ENCODE results near the gene CARHSP1.
"Not testable (repeated sequence)": the region's sequence is repeated elsewhere in the genome, so short reads cannot be mapped to it uniquely, and the experiment has no call there.

The CARHSP1 gene

DNA sequence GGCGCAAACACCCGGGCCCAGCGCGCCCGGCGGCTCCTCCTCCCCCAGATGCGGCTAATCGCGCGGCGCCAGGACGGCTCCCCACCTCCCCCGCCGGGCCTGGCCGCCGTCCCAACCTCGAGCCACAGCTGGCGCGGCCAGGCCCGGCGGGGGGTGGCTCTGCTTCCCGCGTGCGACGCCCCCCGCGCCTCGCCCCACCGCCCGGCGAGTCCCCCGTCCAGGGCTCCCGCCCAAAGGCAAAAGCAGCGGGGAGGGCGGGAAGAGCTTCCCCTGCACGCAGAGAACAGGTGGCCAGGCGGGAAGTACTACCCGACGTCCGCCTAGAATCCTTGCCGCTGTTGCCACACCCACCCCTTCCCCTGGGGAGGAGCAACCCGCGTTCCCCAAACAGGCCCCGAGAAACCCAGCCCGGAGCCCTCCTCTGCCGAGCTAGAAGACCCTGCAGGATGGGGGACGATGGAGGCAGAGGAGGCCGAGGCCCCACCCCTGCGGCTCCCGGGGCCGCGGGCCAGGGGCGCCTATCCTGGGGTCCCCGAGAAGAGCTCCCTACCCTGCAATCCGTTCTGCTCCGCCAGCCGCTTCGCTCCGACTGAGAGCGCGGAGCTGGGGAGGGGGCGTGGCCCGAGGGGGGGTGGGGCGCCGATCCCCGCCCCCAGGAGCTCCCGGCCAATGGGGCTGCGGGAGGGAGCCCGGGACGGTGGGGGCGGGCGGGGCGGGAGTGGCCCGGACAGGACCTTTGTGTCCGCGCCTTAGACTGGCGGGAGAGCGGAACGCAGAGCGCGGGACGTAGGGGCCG is at the start of gene CARHSP1:
TSS of gene CARHSP1 (minus strand) at position 591 of the 796 bp plus-strand sequence. CDS start 9,678 bp downstream, outside the sequence.
- DNase-seq, result peak; percentile 59

DNA sequence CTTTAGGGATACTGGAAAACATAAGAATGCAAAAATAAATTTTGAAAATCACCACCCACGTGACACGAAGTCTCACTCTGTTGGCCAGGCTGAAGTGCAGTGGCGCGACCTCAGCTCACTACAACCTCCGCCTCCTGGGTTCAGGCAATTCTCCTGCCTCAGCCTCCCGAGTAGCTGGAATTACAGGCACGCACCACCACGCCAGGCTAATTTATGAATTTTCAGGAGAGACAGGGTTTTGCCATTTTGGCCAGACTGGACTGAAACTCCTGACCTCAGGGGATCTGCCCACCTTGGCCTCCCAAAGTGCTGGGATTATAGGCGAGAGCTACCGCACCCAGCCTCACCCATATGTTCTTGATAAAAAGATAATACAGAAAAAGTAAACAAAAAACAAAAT is 48.5 kb upstream of the CARHSP1 start:
- DNase-seq, result not testable (repeated sequence)

DNA sequence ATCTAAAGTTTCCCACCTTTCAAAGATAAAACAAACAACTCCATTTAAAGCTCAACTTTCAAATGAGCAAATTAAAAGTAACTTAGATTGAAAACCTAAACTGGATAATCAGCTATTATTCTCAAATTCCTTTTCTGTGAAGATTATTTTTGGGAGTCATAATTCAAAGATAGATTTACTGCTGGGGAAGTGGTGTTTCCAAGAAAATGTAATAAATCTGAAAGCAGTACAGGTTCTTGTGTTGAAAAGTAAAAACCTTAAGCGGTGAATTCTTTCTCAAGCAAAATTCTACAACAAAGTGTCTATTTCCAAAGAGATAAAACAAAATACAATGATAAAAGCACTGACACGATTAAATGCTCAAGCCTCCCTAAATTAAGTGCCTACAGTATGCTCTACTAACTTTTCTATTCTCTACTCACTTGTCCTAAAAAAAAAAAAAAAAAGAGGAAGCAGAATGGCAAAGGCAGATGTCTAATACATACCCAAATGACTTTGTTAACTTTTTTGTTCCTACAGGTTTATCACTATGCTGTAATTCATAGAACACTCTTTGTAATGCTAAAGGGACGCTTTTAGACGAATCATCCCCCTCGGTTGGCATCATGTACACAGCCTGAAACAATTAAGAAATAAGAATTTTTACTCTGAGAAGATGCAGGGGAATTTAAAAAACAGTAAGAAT is 47.9 kb upstream of the CARHSP1 start:
- no peak for DNase-seq

DNA sequence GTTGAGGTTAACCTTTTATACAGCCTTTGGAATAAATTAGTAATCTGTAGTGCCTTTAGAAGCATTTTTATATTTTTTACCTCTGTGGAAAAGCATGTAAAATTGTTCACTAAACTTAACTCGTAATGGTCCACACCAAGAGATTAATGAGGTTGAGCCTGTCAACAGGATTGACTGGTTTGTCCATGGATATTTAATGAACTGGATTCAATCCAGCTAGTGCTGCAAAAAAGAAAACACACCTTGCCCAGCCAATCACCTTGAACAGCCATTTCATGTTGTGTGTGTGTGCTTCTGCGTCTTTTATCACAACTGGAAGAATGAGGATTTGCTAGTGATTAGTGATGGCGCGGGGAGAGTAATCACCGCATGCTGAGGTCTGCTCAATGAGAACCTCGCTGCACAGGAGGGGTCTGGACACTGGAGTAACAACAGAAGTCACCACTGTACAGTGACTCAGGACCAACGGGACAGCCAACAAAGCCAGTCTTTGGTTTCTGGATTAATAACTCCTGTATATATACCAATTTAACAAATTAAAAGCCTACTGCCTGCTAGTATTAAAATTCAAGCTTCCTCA is 47.0 kb upstream of the CARHSP1 start:
- no peak for DNase-seq

DNA sequence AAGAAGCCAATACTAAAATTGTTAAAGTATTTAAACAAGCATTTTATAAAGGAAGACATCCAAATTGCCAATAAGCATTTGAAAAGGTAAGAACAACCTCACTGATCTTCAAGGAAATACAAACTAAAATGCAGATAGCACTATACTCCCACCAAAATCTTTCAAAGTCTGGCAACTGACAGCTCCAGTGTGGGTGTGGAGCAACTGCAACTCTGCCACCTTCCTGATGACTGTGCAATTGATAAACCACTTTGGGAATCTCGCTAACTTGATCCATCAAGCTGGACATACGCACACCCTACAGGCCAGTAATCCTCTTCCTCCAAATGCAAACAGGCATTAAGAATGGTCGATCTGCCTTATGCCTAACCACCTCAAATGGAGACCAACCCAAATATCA is 45.3 kb upstream of the CARHSP1 start:
- DNase-seq, result no peak

DNA sequence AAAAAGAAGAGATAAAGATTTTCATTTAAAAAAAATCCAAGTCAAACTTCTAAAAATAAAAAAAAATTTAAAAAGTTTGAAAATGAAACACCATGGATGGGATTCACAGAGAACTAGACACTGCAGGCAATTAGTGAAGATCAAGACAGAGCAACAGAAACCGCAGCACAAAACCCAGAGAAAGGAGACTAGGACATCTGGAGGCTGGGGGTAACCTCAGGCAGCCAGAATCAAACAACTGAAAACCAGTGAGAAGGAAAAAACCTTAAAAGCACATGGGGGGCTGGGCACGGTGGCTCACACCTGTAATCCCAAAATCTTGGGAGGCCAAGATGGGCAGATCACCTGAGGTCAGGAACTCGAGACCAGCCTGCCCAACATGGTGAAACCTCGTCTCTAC is 44.0 kb upstream of the CARHSP1 start:
- DNase-seq, result no peak

DNA sequence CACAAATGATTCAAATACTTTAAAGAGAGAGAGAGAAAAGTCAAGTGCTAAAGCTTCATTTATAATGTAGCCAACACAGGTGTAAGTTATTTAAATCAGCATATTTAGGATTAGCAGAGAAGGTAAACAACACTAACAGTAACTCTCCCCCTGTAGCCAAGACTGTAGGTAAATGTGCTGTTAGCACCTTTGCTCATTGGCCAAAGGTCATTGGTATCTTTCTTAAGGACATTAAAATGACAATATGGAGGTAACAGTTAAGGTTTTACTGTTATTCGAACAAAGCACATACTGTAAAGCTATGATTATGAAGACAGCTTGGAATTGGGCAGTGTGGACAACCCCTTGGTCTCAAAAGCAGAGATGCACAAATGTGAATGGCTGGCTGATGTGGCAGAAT is 42.0 kb upstream of the CARHSP1 start:
- DNase-seq, result no peak

DNA sequence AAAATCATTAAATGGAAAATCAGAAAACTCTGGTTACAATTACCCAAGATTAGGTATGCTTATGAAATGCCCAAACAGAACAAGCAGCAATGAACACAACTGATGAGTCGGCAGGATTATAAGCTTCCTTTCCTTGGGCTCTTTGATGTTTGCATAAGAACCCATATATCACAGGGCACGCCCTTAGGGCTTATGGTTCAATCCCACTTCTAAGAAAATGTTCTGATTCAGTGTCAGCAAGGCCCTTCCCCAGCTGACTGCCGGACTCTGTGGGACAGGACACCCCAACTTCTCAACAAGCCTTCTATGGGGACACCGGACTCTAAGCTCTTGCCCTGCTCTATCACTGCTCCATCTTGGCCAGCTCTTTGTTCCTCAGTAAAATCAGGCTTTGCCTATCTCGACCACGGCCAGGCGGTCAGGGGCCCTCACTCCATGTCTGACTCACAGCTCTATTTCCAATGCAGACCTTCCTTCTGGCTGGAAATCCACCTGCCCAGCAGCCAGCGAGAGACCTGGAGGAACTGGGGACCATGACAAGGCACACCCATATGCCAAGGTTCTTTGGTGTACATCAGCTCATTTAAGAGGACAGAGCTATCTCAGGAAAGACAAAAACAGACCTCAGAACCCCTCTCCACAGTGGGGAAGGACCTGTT is 40.1 kb upstream of the CARHSP1 start:
- DNase-seq, result no peak

DNA sequence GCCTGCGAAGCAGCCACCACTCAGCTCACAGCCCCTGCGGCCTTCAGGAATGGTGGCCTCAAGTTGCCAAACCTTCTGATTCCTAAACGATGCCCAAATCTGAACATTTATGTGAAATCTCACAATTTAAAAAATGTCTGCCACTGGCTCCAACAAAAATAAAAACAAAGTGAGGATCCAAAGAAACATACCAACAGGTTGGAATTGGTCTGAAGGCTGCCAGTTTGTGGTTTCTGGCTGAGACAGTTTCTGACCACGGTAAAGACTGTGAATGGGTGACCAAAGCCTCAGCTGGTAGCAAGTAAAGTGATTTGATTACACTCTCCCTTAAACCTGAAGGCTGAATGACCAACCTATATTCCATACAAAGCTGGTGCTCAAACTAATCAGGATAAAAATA is 38.3 kb upstream of the CARHSP1 start:
- DNase-seq, result no peak

DNA sequence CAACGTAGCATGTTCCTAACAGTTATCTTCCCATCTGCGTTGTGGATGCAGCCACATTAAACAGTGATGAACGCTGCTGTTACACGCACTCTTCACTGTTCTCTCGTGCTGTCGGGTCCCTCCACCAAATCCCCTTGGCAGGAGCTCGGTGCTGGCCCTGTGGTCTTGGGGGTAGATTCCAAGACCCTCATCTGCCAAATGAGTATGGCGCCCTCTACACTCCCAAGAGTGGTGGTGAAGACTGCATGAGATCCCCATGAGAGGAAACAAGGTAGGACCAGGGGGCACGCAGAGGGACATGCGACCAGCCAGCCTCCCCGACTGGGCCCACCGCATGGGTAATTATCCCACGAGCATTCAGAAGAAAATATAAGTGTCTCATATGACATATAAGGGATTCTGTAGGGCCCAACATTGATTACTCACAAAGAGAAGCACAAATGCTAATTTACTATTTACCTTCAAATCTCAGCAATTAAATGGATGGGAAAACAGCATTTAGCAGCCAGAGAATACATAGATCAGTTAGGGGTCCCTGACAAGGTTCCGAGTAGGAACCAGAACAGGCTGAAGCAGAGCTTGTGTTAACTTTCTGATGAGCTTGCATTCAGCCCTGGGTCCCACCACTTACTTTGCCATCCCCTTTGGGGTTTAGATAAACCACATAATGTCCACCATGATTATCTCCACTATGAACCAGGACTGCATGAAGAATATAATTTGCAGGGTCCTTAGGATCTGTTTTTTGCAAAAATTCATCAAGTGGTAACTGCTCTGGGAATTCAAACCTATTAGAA is 37.2 kb upstream of the CARHSP1 start:
- no peak for DNase-seq

DNA sequence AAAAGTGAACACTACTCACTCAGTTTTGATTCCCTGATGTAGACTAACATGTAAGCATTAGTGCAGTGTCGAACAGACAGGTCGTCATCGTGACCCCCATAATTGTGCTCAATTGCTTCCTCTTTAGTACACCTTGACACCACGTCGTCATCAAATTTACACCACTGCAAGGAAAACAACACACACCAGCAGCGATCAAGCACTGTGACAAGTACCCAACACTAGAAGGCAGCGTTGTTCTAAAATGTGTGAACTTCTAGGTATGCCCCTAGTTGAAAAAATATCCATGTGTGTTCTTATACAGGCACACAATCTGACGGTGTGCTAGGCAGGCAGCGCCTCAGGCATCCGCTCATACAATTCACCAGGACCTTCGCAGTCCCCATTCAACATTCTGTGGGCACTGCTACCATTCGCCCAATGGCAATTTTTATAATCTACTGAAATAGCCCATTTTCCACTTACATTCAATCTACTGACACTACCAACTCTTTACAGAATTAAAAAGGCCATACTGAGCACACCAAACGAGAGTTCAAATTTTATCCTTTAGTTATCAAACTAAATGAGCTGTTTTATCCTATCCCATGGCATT is 36.5 kb upstream of the CARHSP1 start:
- DNase-seq, result no peak

DNA sequence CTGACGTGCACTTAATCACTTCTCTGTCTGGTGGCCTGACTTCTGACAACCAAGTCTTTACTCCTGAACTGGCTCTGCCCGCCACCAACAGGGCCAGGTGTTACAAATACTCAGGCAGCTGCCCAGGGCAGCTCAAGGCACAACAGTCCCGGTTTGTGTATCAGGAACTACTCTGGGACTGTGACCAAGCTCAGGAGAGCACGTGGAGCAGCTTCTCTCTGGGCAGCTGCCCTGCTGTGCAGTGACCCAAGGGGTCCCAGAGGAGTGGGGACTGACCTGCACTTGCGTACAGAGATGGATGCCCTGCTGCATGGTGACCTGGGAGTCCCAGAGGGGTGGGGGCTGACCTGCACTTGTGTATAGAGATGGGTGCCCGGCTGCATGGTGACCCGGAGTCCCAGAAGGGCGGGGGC is 35.2 kb upstream of the CARHSP1 start:
- no peak for DNase-seq

DNA sequence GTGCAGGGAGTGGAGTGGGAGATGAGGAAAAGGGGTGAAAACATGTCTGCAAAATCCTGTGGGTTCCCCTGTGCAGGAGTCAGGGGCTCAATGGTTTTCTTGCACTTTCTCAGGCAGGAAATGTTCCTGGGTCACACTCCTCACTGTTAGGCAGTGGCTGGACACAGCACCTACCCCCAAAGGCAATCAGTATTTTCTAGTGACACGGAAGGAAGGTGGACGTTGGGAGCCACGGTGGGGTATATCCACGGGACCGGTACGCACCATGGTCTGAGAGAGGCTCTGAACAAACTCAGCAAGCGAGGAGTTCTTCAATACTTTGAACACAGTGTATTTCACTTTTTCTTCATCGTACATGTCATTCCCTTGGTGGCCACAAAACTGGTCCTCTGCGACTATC is 34.2 kb upstream of the CARHSP1 start:
- no peak for DNase-seq

DNA sequence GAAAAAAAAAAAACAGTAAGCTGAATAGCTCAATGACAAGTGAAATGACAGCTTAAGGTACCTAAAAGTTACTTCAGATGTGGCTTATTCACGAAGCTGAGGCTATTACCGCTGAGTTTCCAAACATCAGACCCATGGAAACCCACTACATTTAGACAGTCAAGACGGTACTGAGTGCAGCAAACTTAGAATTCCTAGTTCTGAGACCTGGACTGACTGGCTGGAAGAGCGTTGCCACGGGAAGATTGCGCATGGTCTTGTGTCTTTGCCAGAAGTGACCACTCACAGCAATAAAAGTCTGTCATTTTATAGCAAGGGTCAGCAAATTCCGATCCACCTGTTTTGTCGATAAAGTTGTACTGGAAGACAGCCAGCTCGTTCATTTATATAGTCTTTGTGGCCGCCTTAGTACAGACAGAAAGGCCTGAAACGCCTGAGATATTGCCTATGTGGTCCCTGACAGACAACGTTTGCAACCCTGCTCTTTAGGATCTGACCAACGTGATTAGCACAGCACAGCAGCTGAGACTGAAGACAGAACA is 32.6 kb upstream of the CARHSP1 start:
- no peak for DNase-seq

DNA sequence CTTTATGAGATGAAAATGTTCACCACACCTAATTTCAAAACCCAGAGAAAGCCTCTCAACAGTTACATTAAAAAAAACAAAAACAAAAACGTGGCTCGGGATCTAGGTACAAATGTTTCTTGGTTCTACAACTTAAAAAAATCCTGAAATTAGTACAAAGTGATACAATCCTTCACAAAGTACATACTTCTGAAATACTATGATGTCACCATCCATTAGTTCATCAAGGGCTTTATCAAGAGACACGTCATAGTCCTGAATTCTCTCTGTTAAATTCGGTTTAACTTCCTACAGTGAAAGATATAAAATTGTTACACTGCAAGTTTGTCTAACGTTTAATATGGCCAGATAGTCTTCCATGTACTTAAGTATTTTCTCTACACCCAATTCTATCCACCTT is 31.5 kb upstream of the CARHSP1 start:
- no peak for DNase-seq

DNA sequence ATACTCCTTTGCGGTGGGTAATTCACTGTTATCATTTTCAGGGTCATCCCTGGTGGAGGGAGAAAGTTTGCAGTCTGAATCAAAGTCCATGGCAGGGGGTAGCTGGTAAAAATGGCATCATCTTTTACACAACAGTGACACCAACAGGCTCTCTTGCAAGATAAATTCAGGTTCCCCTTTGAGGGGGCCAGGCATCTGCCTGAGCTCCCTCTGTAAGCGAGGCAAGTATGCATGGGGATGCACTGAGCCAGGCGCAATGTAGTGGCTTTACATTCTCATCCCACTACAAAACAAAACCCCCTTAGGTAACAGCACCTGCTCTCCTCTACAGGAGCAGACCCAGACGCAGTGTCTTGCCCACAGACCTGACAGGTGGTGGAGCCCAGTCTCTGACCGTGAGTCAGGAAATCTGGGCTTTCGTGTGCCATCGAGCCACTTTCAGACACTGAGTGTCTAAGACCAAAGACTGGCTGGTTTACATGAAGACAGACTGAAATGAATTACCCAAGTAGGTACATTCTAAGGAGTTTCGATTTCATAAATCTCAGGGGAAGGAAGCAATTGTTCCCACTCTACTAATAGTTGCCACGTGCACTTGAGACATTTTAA is 31.0 kb upstream of the CARHSP1 start:
- DNase-seq, result no peak

DNA sequence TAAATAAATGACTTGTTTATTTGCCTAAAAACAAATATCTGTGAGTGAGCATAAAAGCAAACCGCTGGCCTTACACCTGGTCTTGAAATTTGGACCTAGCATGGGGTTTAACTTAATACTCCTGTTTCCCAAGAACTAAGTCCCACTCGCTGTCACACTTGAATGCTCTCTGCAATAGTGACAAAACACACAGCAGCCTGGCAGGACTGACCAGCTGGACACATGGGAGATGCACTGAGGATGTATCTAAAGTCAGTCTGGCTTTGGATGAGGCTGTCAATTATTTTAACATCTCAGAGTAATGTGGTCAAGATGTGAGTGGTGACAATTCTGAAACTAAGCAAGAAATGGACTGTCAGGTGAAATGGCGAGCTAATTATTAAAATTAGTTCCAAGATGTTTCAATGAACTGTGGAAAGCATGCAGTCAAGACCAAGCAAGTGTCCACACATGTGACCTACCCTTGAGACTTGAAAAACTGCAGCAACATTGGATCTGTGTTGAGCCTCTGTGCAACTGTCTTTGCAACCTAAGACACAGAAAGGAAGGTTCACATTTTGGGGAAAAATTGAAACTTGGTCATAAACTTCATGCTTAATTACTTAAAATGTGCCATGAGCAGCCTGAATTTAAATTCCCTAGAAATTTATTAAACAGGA is 30.0 kb upstream of the CARHSP1 start:
- DNase-seq, result no peak

DNA sequence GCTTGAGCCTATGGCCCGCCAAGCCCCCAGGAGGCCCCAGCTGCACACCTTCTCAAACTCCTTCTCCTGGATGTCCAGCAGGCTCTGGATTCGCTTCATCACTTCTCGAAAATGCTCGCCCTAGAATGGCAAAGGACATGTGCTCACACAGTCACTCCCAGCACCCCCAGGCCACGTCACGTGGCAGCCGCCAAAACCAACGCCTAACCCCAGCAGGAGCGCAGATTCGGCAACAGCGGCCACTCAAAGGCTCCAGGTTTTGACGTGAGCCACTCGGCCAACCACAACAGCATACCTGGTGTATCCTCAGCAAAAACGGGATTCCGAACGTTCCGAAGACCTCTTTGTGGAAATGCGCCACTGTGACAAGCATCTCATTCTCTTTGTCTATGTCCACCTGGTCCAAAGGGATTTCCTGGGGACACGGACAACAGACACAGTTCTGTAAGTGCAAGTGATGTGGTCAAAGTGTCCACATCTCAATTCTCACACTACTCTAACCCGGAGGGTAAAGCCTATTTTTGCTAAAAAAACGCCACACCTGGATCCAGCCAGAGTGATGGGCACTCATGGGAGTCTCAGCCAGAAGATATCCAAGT is 26.0 kb upstream of the CARHSP1 start:
- no peak for DNase-seq

DNA sequence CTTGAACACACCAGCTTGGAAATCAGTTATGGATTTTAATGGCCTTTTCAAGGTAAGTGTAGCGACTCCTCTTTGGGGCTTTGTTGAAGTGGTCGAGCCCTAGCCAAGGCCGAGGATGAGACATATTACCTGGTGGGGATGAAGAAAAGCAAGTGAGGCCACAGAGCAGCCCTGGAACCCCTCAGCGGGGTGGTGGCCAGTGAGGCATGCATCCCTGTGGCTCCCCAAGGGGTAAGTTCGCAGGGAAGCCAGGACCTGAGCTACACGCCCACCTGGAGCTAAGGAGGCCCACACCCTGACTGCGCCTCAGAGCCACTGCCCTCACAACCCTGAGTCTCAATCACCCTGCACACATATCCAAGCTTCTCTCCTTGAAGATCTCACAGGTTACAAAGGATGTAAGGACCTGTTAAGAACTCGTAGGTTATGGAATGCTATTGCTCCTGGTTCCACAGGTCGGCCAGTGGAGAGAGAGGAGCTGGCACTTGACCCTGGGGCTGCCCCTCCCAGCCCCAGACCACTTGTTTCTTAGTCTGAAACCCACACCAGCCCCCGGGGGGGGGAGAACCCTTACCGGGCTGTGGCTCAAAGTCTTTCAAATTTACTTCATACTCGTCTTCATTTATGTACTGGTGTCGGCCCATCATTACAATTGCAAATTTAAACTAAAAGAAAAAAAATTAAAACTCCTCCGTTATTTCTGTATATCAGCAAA is 25.3 kb upstream of the CARHSP1 start:
- DNase-seq, result no peak

DNA sequence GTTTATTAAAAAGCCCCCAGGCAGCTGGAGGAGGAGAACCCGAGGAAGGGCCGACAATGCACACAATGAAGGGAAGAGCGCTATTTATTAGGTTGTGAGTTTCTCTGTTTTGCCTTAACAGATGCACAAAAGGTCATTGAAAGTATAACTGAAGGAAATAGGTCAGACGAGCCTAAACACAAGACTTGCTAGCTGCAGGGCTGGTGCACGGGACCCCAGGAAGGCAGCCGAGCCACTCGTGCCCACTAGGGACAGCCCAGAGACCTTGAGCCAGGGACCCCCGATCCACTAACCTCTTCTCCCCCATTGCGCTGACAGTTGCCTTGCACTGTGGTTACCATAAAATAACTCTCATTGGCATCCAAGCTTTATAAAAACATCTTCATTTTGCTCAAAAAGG is 24.6 kb upstream of the CARHSP1 start:
- no peak for DNase-seq

Measured in NCI-H1436 treated with DMSO at 0.1 percent for 48 hours (cell line).